Panc1 (cell line): ENCODE measurements around the gene CNTNAP4. TPM values are rescaled to one million over a fixed set of nuclear protein-coding genes. Genes with fewer than 3 reads are reported as not detected.

ENCODE experiments used
- ATAC-seq: fragments of 200-7000 bp; cut with Tn5 transposase; 2 replicates; pipeline ENCODE4 v1.9.1; 2020; ENCODE audit warnings: mild to moderate bottlenecking, moderate library complexity
- BruUV-seq: library from RNA; stranded (reverse); fragments of 400-500 nt; replicated peaks from 2 replicates; lab custom pipeline; 2021; lab: Mats Ljungman, UMichigan
- CTCF ChIA-PET: fragments of 300-600 bp; sonication (Branson Sonifier 250); formaldehyde crosslinking; loops from one replicate; lab custom pipeline; 2022; ENCODE audit warnings: antibody characterized with exemption; lab: Charles Lee
- POLR2A ChIA-PET: fragments of 300-600 bp; sonication (Branson Sonifier 250); formaldehyde crosslinking; loops from one replicate; lab custom pipeline; 2022; ENCODE audit warnings: antibody characterized with exemption; lab: Charles Lee
- DNase-seq: peaks from one replicate; pipeline ENCODE4 v3.0.0-alpha.2; 2010; ENCODE audit warnings: low read depth, low spot score
- H3K27ac ChIP-seq: 2 replicates; pipeline ENCODE4 v1.5.1; 2011; ENCODE audit warnings: mild to moderate bottlenecking, low read length, inconsistent platforms
- H3K27me3 ChIP-seq: fragments of 200-500 bp; sonication (Bioruptor generic); 2 replicates; pipeline ENCODE4 v1.6.0; 2014; ENCODE audit warnings: low read length, inconsistent platforms; ENCODE audit not compliant: control insufficient read depth, insufficient read depth
- H3K36me3 ChIP-seq: fragments of 200-500 bp; sonication (Bioruptor generic); 2 replicates; pipeline ENCODE4 v1.5.1; 2014; ENCODE audit warnings: inconsistent platforms, mild to moderate bottlenecking, low read length, moderate library complexity; ENCODE audit not compliant: control insufficient read depth, insufficient read depth
- H3K4me1 ChIP-seq: 2 replicates; pipeline ENCODE4 v1.5.1; 2011; ENCODE audit warnings: inconsistent platforms, mild to moderate bottlenecking, low read length, moderate library complexity; ENCODE audit not compliant: control insufficient read depth, insufficient read depth
- H3K4me3 ChIP-seq, 2 experiments: 2 replicates each; pipeline ENCODE4 v1.5.1; 2011 to 2012; ENCODE audit warnings: low read depth in 2 of 2, low read length in 2 of 2, mild to moderate bottlenecking in 2 of 2, inconsistent platforms in 1 of 2, moderate library complexity in 1 of 2
- H3K9me3 ChIP-seq: fragments of 200-500 bp; sonication (Bioruptor generic); 2 replicates; pipeline ENCODE4 v1.5.1; 2014; ENCODE audit warnings: low read depth, mild to moderate bottlenecking, inconsistent platforms, low read length, moderate library complexity; ENCODE audit not compliant: control insufficient read depth, insufficient read depth
- POLR2AphosphoS5 ChIP-seq: IDR thresholded peaks from 2 replicates; pipeline ENCODE4 v1.6.1; 2012; ENCODE audit warnings: mild to moderate bottlenecking, low read depth, low read length, moderate library complexity
- SIN3A ChIP-seq: IDR thresholded peaks from 2 replicates; pipeline ENCODE4 v1.6.1; 2012; ENCODE audit warnings: low read depth, mild to moderate bottlenecking, low read length, moderate library complexity, borderline replicate concordance; ENCODE audit not compliant: insufficient read depth
- TCF7L2 ChIP-seq: IDR thresholded peaks from 2 replicates; pipeline ENCODE4 v1.6.1; 2011; ENCODE audit warnings: mild to moderate bottlenecking, low read depth, low read length, inconsistent platforms
- in situ Hi-C: cut with HindIII; loops from 2 replicates; pipeline ENCODE4 v1.10.0; 2016; ENCODE audit warnings: low sequenced_read_pairs, low pct_unique_long_range_greater_than_20kb
- intact Hi-C: fragments of 100-400 bp; cut with micrococcal nuclease; formaldehyde crosslinking; loops from one replicate; pipeline ENCODE4 v1.10.0; 2022; ENCODE audit not compliant: unreplicated experiment
- total RNA-seq: library from RNA; stranded (reverse); gene quantifications from one replicate; pipeline ENCODE4 v1.2.1, GENCODE V29; 2021; ENCODE audit not compliant: unreplicated experiment
- TF ChIP-seq, protein P1 (sequence below), 2 experiments: IDR thresholded peaks; 2 replicates each; pipeline ENCODE4 v1.6.1; 2011 to 2012; ENCODE audit warnings: low read depth in 2 of 2, control low read depth in 1 of 2, low read length in 1 of 2, mild to moderate bottlenecking in 1 of 2, moderate library complexity in 1 of 2; ENCODE audit not compliant: insufficient read depth in 1 of 2
- TF ChIP-seq, protein P2 (sequence below): fragments of 450-650 bp; IDR thresholded peaks from 2 replicates; pipeline ENCODE4 v1.5.1; 2017; ENCODE audit warnings: mild to moderate bottlenecking

Gene CNTNAP4
- total RNA-seq, 1 experiment from 2014 or later, result not detected

DNA sequence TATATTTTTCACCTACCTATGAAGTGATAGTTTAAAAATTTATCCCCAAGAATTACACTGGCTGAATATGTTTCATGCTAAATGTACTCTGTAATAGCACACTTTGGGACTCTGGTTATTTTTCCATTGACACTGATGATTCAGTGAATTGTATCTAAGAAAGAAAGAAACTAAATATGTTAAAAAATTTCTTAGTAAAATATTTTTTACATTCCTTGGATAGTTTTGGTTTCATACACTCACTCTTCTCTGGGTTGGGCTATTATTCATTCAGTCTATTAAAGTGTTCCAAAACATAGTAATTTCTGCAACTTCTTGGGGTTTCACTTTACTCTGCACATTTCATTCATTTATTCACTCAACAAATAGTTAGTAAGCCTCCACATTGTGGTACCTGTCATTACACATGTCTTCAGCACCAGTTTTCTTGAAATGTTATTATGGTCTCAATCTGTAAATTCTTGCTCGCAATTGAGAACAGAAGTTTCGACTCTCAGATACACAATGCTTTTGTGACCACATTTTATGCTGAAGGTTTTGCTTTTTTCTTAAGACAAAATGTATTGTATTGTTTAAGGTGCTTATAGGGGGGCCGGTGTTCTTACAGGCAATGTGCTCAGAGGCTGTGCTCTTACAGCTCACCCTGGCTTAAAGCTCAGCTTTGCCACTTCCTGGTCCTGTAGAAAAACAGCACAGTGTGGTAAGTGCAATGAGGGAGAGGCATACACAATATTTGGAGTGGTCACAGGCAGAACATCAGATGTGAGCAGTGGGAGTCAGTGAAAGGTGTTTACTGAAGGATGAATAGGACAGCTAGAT, 17.4 kb downstream of the CNTNAP4 start:
- ChIA-PET CTCF (no interaction called here), POLR2A (no interaction called here)
- BruUV-seq, result no TSS peak
- ATAC-seq (no peak), DNase-seq (no peak)
- Histone ChIP-seq H3K27ac (no peak overlapping the region), H3K27me3 (no peaks in the 10 kb centered on the region), H3K36me3 (no peaks in the 10 kb centered on the region), H3K4me3 (no peak overlapping the region), H3K4me1 (no peaks in the 10 kb centered on the region), H3K9me3 (no peaks in the 10 kb centered on the region)
- TF ChIP-seq POLR2AphosphoS5, result no peak
- TF ChIP-seq, protein P1, sequence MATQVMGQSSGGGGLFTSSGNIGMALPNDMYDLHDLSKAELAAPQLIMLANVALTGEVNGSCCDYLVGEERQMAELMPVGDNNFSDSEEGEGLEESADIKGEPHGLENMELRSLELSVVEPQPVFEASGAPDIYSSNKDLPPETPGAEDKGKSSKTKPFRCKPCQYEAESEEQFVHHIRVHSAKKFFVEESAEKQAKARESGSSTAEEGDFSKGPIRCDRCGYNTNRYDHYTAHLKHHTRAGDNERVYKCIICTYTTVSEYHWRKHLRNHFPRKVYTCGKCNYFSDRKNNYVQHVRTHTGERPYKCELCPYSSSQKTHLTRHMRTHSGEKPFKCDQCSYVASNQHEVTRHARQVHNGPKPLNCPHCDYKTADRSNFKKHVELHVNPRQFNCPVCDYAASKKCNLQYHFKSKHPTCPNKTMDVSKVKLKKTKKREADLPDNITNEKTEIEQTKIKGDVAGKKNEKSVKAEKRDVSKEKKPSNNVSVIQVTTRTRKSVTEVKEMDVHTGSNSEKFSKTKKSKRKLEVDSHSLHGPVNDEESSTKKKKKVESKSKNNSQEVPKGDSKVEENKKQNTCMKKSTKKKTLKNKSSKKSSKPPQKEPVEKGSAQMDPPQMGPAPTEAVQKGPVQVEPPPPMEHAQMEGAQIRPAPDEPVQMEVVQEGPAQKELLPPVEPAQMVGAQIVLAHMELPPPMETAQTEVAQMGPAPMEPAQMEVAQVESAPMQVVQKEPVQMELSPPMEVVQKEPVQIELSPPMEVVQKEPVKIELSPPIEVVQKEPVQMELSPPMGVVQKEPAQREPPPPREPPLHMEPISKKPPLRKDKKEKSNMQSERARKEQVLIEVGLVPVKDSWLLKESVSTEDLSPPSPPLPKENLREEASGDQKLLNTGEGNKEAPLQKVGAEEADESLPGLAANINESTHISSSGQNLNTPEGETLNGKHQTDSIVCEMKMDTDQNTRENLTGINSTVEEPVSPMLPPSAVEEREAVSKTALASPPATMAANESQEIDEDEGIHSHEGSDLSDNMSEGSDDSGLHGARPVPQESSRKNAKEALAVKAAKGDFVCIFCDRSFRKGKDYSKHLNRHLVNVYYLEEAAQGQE (IDR thresholded peaks at IDR 0.05; ENCODE audit: insufficient read depth in 1 of 2, low read depth in 2 of 2, low read length in 1 of 2), result no peak
- TF ChIP-seq TCF7L2, result no peak
- TF ChIP-seq, protein P2, sequence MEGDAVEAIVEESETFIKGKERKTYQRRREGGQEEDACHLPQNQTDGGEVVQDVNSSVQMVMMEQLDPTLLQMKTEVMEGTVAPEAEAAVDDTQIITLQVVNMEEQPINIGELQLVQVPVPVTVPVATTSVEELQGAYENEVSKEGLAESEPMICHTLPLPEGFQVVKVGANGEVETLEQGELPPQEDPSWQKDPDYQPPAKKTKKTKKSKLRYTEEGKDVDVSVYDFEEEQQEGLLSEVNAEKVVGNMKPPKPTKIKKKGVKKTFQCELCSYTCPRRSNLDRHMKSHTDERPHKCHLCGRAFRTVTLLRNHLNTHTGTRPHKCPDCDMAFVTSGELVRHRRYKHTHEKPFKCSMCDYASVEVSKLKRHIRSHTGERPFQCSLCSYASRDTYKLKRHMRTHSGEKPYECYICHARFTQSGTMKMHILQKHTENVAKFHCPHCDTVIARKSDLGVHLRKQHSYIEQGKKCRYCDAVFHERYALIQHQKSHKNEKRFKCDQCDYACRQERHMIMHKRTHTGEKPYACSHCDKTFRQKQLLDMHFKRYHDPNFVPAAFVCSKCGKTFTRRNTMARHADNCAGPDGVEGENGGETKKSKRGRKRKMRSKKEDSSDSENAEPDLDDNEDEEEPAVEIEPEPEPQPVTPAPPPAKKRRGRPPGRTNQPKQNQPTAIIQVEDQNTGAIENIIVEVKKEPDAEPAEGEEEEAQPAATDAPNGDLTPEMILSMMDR, result no peak
- TF ChIP-seq SIN3A, result no peak
- in situ Hi-C loops (no loop called here), intact Hi-C loops (no loop called here)

DNA sequence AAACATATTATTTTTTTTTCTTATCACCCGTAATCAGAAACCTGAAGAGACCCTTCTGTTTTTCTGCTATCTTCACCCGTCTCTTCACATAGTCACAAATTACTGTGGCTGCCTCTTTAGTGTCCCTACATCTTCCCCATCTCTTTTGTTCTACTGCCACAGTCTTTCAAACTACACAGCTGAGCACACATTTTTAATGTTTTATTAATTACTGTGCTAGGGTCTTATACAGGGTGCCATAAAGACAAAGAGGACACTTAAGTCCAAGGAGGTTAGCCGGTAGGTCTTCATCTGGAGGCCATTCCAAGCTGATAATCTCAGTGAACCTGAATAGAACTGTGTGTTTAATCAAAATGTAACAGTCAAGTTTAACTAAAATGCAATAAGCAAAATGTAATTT, 20.7 kb downstream of the CNTNAP4 start:
- intact Hi-C loops (no loop called here), in situ Hi-C loops (no loop called here)
- no peak overlapping the region for H3K27ac ChIP-seq
- H3K4me3 ChIP-seq, result no peak overlapping the region
- no TSS peak for BruUV-seq
- ATAC-seq (no peak), DNase-seq (no peak)
- no peaks in the 10 kb centered on the region for H3K4me1 ChIP-seq
- ChIA-PET CTCF (no interaction called here), POLR2A (no interaction called here)
- no peaks in the 10 kb centered on the region for H3K36me3 ChIP-seq
- TF ChIP-seq TCF7L2, result no peak
- TF ChIP-seq, protein P2, result no peak
- TF ChIP-seq, protein P1 (IDR thresholded peaks at IDR 0.05; ENCODE audit: insufficient read depth in 1 of 2, low read depth in 2 of 2, low read length in 1 of 2), result no peak
- H3K27me3 ChIP-seq, result no peaks in the 10 kb centered on the region
- H3K9me3 ChIP-seq, result no peaks in the 10 kb centered on the region
